GM23338 (cell line): ENCODE results near the gene PTPRQ. TPM values are rescaled to one million over a fixed set of nuclear protein-coding genes. Genes with fewer than 3 reads are reported as not detected.
A peak's percentile ranks its signal among the peaks of the same experiment; 100 is the strongest.

Experiments used
- ATAC-seq: fragments of 200-7000 bp; cut with Tn5 transposase; 3 replicates; pipeline ENCODE4 v1.9.1; 2020
- DNase-seq: peaks from one replicate; pipeline ENCODE4 v3.0.0-alpha.2; 2015; ENCODE audit warnings: low spot score
- H2AFZ ChIP-seq: fragments of 200-600 bp; sonication (generic); 2 replicates; pipeline ENCODE4 v1.8.0; 2016; ENCODE audit warnings: antibody characterized with exemption, mild to moderate bottlenecking, moderate library complexity
- H3F3A ChIP-seq: fragments of 200-600 bp; sonication (generic); replicated peaks from 2 replicates; pipeline ENCODE4 v1.8.0; 2017; ENCODE audit warnings: antibody characterized with exemption, mixed run types, low read depth
- H3K27ac ChIP-seq: fragments of 200-600 bp; sonication (generic); 2 replicates; pipeline ENCODE4 v1.6.1; 2016; ENCODE audit warnings: low read depth
- H3K27me3 ChIP-seq: fragments of 200-600 bp; sonication (generic); 2 replicates; pipeline ENCODE4 v1.8.0; 2016; ENCODE audit warnings: mild to moderate bottlenecking, mixed run types, moderate library complexity; ENCODE audit not compliant: insufficient read depth
- H3K36me3 ChIP-seq: fragments of 200-600 bp; sonication (generic); 2 replicates; pipeline ENCODE4 v1.8.0; 2016; ENCODE audit warnings: mild to moderate bottlenecking; ENCODE audit not compliant: insufficient read depth
- H3K4me1 ChIP-seq: fragments of 200-600 bp; sonication (generic); 2 replicates; pipeline ENCODE4 v1.8.0; 2016; ENCODE audit warnings: mild to moderate bottlenecking, moderate library complexity; ENCODE audit not compliant: insufficient read depth
- H3K4me2 ChIP-seq: fragments of 200-600 bp; sonication (generic); 2 replicates; pipeline ENCODE4 v1.7.1; 2017; ENCODE audit warnings: mixed run types
- H3K4me3 ChIP-seq: fragments of 200-600 bp; sonication (generic); 2 replicates; pipeline ENCODE4 v1.6.1; 2016; ENCODE audit warnings: mixed run types
- H3K79me2 ChIP-seq: fragments of 200-600 bp; sonication (generic); replicated peaks from 2 replicates; pipeline ENCODE4 v1.8.0; 2017; ENCODE audit warnings: mild to moderate bottlenecking; ENCODE audit not compliant: insufficient read depth
- H3K9me2 ChIP-seq: fragments of 200-600 bp; sonication (generic); 2 replicates; pipeline ENCODE4 v1.8.0; 2017; ENCODE audit not compliant: insufficient read depth
- H4K20me1 ChIP-seq: fragments of 200-600 bp; sonication (generic); replicated peaks from 2 replicates; pipeline ENCODE4 v1.8.0; 2017; ENCODE audit warnings: mild to moderate bottlenecking; ENCODE audit not compliant: insufficient read depth
- H3K27ac Mint-ChIP-seq: 2 replicates; pipeline ENCODE4 v1.8.0; 2020; ENCODE audit warnings: inconsistent platforms, mild to moderate bottlenecking, moderate library complexity, mixed read lengths
- H3K27me3 Mint-ChIP-seq: 3 replicates; pipeline ENCODE4 v1.8.0; 2022; ENCODE audit warnings: low read depth, mild to moderate bottlenecking, moderate library complexity, mixed read lengths, inconsistent platforms; ENCODE audit not compliant: insufficient read depth, poor library complexity
- H3K36me3 Mint-ChIP-seq: 3 replicates; pipeline ENCODE4 v1.8.0; 2021; ENCODE audit warnings: low read depth, mild to moderate bottlenecking, inconsistent platforms, moderate library complexity, mixed read lengths
- H3K4me1 Mint-ChIP-seq: 3 replicates; pipeline ENCODE4 v1.8.0; 2020; ENCODE audit warnings: mild to moderate bottlenecking, inconsistent platforms, mixed read lengths
- H3K4me3 Mint-ChIP-seq: 3 replicates; pipeline ENCODE4 v1.8.0; 2021; ENCODE audit warnings: moderate library complexity, mild to moderate bottlenecking, inconsistent platforms, mixed read lengths
- H3K9me3 Mint-ChIP-seq: 3 replicates; pipeline ENCODE4 v1.8.0; 2020; ENCODE audit warnings: moderate library complexity, mild to moderate bottlenecking, inconsistent platforms, mixed read lengths
- CREB1 ChIP-seq: fragments of 250-450 bp; sonication (Bioruptor Pico); IDR thresholded peaks from 2 replicates; pipeline ENCODE4 v1.5.0; 2020; ENCODE audit warnings: low read depth, mild to moderate bottlenecking, moderate library complexity
- ETS1 ChIP-seq: IDR thresholded peaks from 2 replicates; pipeline ENCODE4 v1.6.1; 2016; ENCODE audit warnings: antibody characterized with exemption
- EZH2 ChIP-seq: fragments of 200-600 bp; sonication (generic); IDR thresholded peaks from one replicate; pipeline ENCODE4 v1.8.0; 2017; ENCODE audit warnings: antibody characterized with exemption, mild to moderate bottlenecking, low read depth; ENCODE audit not compliant: unreplicated experiment
- JUNB ChIP-seq: IDR thresholded peaks from one replicate; pipeline ENCODE4 v1.6.1; 2016; ENCODE audit warnings: antibody characterized with exemption; ENCODE audit not compliant: unreplicated experiment
- NANOG ChIP-seq: IDR thresholded peaks from 2 replicates; pipeline ENCODE4 v1.6.1; 2016; ENCODE audit warnings: antibody characterized with exemption, borderline replicate concordance
- POLR2AphosphoS5 ChIP-seq: IDR thresholded peaks from 2 replicates; pipeline ENCODE4 v1.6.1; 2016; ENCODE audit warnings: antibody characterized with exemption, low read depth
- REST ChIP-seq: IDR thresholded peaks from one replicate; pipeline ENCODE4 v1.6.1; 2018; ENCODE audit warnings: antibody characterized with exemption; ENCODE audit not compliant: unreplicated experiment
- STAT1 ChIP-seq: IDR thresholded peaks from one replicate; pipeline ENCODE4 v1.6.1; 2016; ENCODE audit warnings: antibody characterized with exemption; ENCODE audit not compliant: unreplicated experiment
- ZNF114 ChIP-seq: fragments of 250-450 bp; sonication (Bioruptor Pico); IDR thresholded peaks from 2 replicates; pipeline ENCODE4 v1.5.0; 2020; ENCODE audit warnings: mild to moderate bottlenecking, moderate library complexity
- ZNF331 ChIP-seq: fragments of 250-450 bp; sonication (Bioruptor Pico); IDR thresholded peaks from 2 replicates; pipeline ENCODE4 v1.5.0; 2020; ENCODE audit warnings: low read depth, mild to moderate bottlenecking, moderate library complexity
- polyA plus RNA-seq: library from polyadenylated mRNA; unstranded; fragments of >200 nt; fragmentation: Nextera tagmentation; extraction: Ambion mirVana; gene quantifications from 2 replicates; pipeline ENCODE4 v1.2.1, GENCODE V29; 2016
- total RNA-seq: library from RNA; depleted of rRNA; stranded (reverse); fragments of >200 nt; shearing (Covaris generic); gene quantifications from 2 replicates; pipeline ENCODE4 v1.2.3, GENCODE V29; 2014

PTPRQ gene
- total and polyA plus RNA-seq, 2 experiments from 2014 or later, result not detected

- no peak for TF ChIP-seq ZNF331 (CRISPR knock-in tag)
- peak; percentile 75 for TF ChIP-seq CREB1 (CRISPR knock-in tag)
- TF ChIP-seq ZNF114, result no peak
- TF ChIP-seq STAT1, result no peak
- TF ChIP-seq NANOG, result peak; percentile 35; the same call in 1 of the 2 replicates
These were observed 240.1 kb downstream of the PTPRQ start (continued) for GRCh38 chr12:80684077-80684495.

GRCh38 chr12:80690090-80690489 lies 246.1 kb downstream of the PTPRQ start:
- Mint-ChIP-seq H3K36me3 (peaks cover 4% of the 10 kb centered on the region; the same call in 2 of the 3 replicates), H3K4me3 (no peak overlapping the region), H3K9me3 (no peaks in the 10 kb centered on the region), H3K4me1 (peaks cover 8% of the 10 kb centered on the region; the same call in 2 of the 3 replicates), H3K27ac (no peak overlapping the region), H3K27me3 (no peaks in the 10 kb centered on the region)
- no peak overlapping the region for H2AFZ ChIP-seq
- TF ChIP-seq ZNF331 (CRISPR knock-in tag) (no peak), REST (no peak)
- H3K4me2 ChIP-seq, result no peak overlapping the region
- no peaks in the 10 kb centered on the region for H4K20me1 ChIP-seq
- DNase-seq (no peak), ATAC-seq (no peak)
- no peaks in the 10 kb centered on the region for H3K79me2 ChIP-seq
- no peaks in the 10 kb centered on the region for H3F3A ChIP-seq
- H3K27ac ChIP-seq, result no peak overlapping the region
- no peaks in the 10 kb centered on the region for H3K27me3 ChIP-seq
- no peak overlapping the region for H3K4me3 ChIP-seq
- no peaks in the 10 kb centered on the region for H3K9me2 ChIP-seq
- no peaks in the 10 kb centered on the region for H3K36me3 ChIP-seq
- no peaks in the 10 kb centered on the region; the same call in 1 of the 2 replicates for H3K4me1 ChIP-seq

GRCh38 chr12:80690513-80690912 lies 246.5 kb downstream of the PTPRQ start:
- DNase-seq, result no peak
- no peaks in the 10 kb centered on the region for H3K36me3 ChIP-seq
- no peaks in the 10 kb centered on the region for H3K9me2 ChIP-seq
- H3K27ac Mint-ChIP-seq, result no peak overlapping the region
- no peaks in the 10 kb centered on the region for H4K20me1 ChIP-seq
- ATAC-seq, result no peak
- no peak overlapping the region for H2AFZ ChIP-seq
- H3K4me3 ChIP-seq, result no peak overlapping the region
- H3K4me2 ChIP-seq, result no peak overlapping the region
- no peaks in the 10 kb centered on the region for H3K79me2 ChIP-seq
- H3K4me3 Mint-ChIP-seq, result no peak overlapping the region
- no peaks in the 10 kb centered on the region for H3F3A ChIP-seq
- no peak overlapping the region for H3K27ac ChIP-seq
- H3K27me3 Mint-ChIP-seq, result no peaks in the 10 kb centered on the region
- H3K9me3 Mint-ChIP-seq, result no peaks in the 10 kb centered on the region
- H3K27me3 ChIP-seq, result no peaks in the 10 kb centered on the region
- H3K4me1 ChIP-seq, result no peaks in the 10 kb centered on the region
- H3K4me1 Mint-ChIP-seq, result peaks cover 7% of the 10 kb centered on the region; the same call in 2 of the 3 replicates
- H3K36me3 Mint-ChIP-seq, result peaks cover 4% of the 10 kb centered on the region; the same call in 2 of the 3 replicates
- TF ChIP-seq ETS1 (no peak), CREB1 (CRISPR knock-in tag) (no peak), JUNB (no peak), ZNF331 (CRISPR knock-in tag) (no peak), NANOG (no peak), POLR2AphosphoS5 (no peak), STAT1 (no peak), EZH2 (no peak), ZNF114 (no peak)
